Naive thymus-derived CD4-positive, alpha-beta T cell (primary cell): ENCODE measurements around the gene CAMTA1. TPM values are rescaled to one million over a fixed set of nuclear protein-coding genes. Genes with fewer than 3 reads are reported as not detected.

Experiments
- ATAC-seq: fragments of 150-1000 bp; cut with Tn5 transposase; 2 replicates; pipeline ENCODE4 v1.10.0; 2021; ENCODE audit warnings: mild to moderate bottlenecking, moderate library complexity
- CTCF ChIA-PET: fragments of 350-600 bp; sonication (Branson Sonifier 250); formaldehyde crosslinking; loops from one replicate; lab custom pipeline; 2021; ENCODE audit warnings: antibody characterized with exemption; lab: Charles Lee
- POLR2A ChIA-PET: fragments of 350-600 bp; sonication (Branson Sonifier 250); formaldehyde crosslinking; loops from one replicate; lab custom pipeline; 2021; ENCODE audit warnings: antibody characterized with exemption, inconsistent platforms; lab: Charles Lee
- DNase-seq, 9 donors: peaks; one replicate each; pipeline versions ENCODE4 v3.0.0 to v3.0.0-alpha.2; 2020 to 2022; ENCODE audit warnings: mixed read lengths in 1 of 9
- H3K27ac ChIP-seq: one replicate; pipeline ENCODE4 v1.7.0; 2013; ENCODE audit warnings: mild to moderate bottlenecking, low read depth, low read length, moderate library complexity
- H3K27me3 ChIP-seq, 2 donors: one replicate each; pipeline ENCODE4 v1.7.0; 2013; ENCODE audit warnings: low read length in 2 of 2, mild to moderate bottlenecking in 2 of 2, moderate library complexity in 2 of 2; ENCODE audit not compliant: control insufficient read depth in 2 of 2, insufficient read depth in 2 of 2
- H3K36me3 ChIP-seq, 3 experiments: 1 replicate in 2 of 3; 2 replicates in 1 of 3; pipeline ENCODE4 v1.7.0; 2013; ENCODE audit warnings: low read length in 3 of 3, mild to moderate bottlenecking in 3 of 3, moderate library complexity in 1 of 3; ENCODE audit not compliant: insufficient read depth in 3 of 3, control insufficient read depth in 2 of 3
- H3K4me1 ChIP-seq, 2 donors: one replicate each; pipeline ENCODE4 v1.7.0; 2013; ENCODE audit warnings: low read length in 2 of 2, mild to moderate bottlenecking in 2 of 2, moderate library complexity in 1 of 2; ENCODE audit not compliant: control insufficient read depth in 2 of 2, insufficient read depth in 2 of 2
- H3K4me3 ChIP-seq: 2 replicates; pipeline ENCODE4 v1.7.0; 2013; ENCODE audit warnings: mild to moderate bottlenecking, low read length
- H3K9me3 ChIP-seq, 3 experiments: 1 replicate in 2 of 3; 2 replicates in 1 of 3; pipeline ENCODE4 v1.7.0; 2013; ENCODE audit warnings: low read length in 3 of 3; ENCODE audit not compliant: control insufficient read depth in 2 of 3
- H3K27ac Mint-ChIP-seq, 9 donors: one replicate each; pipeline ENCODE4 v1.8.0; 2020 to 2022; ENCODE audit warnings: mixed read lengths in 9 of 9, mild to moderate bottlenecking in 8 of 9, moderate library complexity in 5 of 9, inconsistent platforms in 2 of 9
- H3K27me3 Mint-ChIP-seq, 5 donors: one replicate each; pipeline ENCODE4 v1.8.0; 2021 to 2022; ENCODE audit warnings: mixed read lengths in 5 of 5, mild to moderate bottlenecking in 1 of 5
- H3K36me3 Mint-ChIP-seq, 5 donors: one replicate each; pipeline ENCODE4 v1.8.0; 2020 to 2022; ENCODE audit warnings: mixed read lengths in 5 of 5, mild to moderate bottlenecking in 3 of 5, inconsistent platforms in 1 of 5
- H3K4me1 Mint-ChIP-seq, 7 donors: one replicate each; pipeline ENCODE4 v1.8.0; 2020 to 2022; ENCODE audit warnings: mixed read lengths in 7 of 7, mild to moderate bottlenecking in 3 of 7, inconsistent platforms in 1 of 7
- H3K4me3 Mint-ChIP-seq, 10 donors: one replicate each; pipeline ENCODE4 v1.8.0; 2020 to 2022; ENCODE audit warnings: mild to moderate bottlenecking in 10 of 10, mixed read lengths in 10 of 10, moderate library complexity in 6 of 10, inconsistent platforms in 2 of 10
- H3K9me3 Mint-ChIP-seq, 11 donors: one replicate each; pipeline ENCODE4 v1.8.0; 2020 to 2022; ENCODE audit warnings: mixed read lengths in 11 of 11, mild to moderate bottlenecking in 4 of 11, inconsistent platforms in 1 of 11, moderate library complexity in 1 of 11
- intact Hi-C, 2 donors: fragments of 100-400 bp; cut with micrococcal nuclease; formaldehyde crosslinking; loops; one replicate each; pipeline ENCODE4 v1.15.1; 2023
- polyA plus RNA-seq, 2 donors: library from polyadenylated mRNA; unstranded; fragments of 300-500 nt; fragmentation: Illumina TruSeq; gene quantifications; one replicate each; pipeline ENCODE4 v1.2.3, GENCODE V29; 2021
- total RNA-seq, 6 experiments: library from RNA in 5 of 6; stranded (reverse) in 5 of 6; gene quantifications; 1 replicate in 5 of 6; 2 replicates in 1 of 6; pipeline ENCODE4 v1.2.3 and lab custom pipeline; 2021 to 2026

Gene CAMTA1
- total and polyA plus RNA-seq, 7 experiments from 2014 or later = 38.1 to 68.6 (median 42.6) TPM

GRCh38 chr1:7674972-7675371 is 889.7 kb downstream of the CAMTA1 start:
- no peaks in the 10 kb centered on the region for H3K27me3 ChIP-seq
- Mint-ChIP-seq H3K9me3 (no peaks in the 10 kb centered on the region), H3K27me3 (peaks cover 0 to 4% (median 0%) of the 10 kb centered on the region in 5 donors), H3K4me3 (peak overlapping the region in 1 of 10 donors; percentile 25), H3K27ac (no peak overlapping the region), H3K4me1 (peaks cover 0 to 4% (median 2%) of the 10 kb centered on the region in 7 donors), H3K36me3 (no peaks in the 10 kb centered on the region)
- ChIA-PET CTCF (no interaction called here), POLR2A (no interaction called here)
- H3K9me3 ChIP-seq = no peaks in the 10 kb centered on the region
- ATAC-seq (no peak), DNase-seq (no peak)
- no peak overlapping the region for H3K27ac ChIP-seq
- no peak overlapping the region for H3K4me3 ChIP-seq
- no peaks in the 10 kb centered on the region for H3K36me3 ChIP-seq
- intact Hi-C loops = no loop called here
- peaks cover 0 to 5% of the 10 kb centered on the region in 2 donors for H3K4me1 ChIP-seq

GRCh38 chr1:7675431-7676273 is 890.4 kb downstream of the CAMTA1 start:
- POLR2A ChIA-PET = no interaction called here
- H3K36me3 ChIP-seq = no peaks in the 10 kb centered on the region
- Mint-ChIP-seq H3K27me3 (peaks cover 0 to 4% (median 0%) of the 10 kb centered on the region in 5 donors), H3K4me3 (no peak overlapping the region), H3K9me3 (no peaks in the 10 kb centered on the region), H3K27ac (no peak overlapping the region), H3K36me3 (no peaks in the 10 kb centered on the region), H3K4me1 (no peaks in the 10 kb centered on the region)
- no peak overlapping the region for H3K4me3 ChIP-seq
- no peak for DNase-seq
- no peaks in the 10 kb centered on the region for H3K9me3 ChIP-seq
- ATAC-seq = no peak
- no peak overlapping the region for H3K27ac ChIP-seq
- intact Hi-C loops = no loop called here
- H3K4me1 ChIP-seq = peaks cover 0 to 5% of the 10 kb centered on the region in 2 donors
- CTCF ChIA-PET = interaction anchor here (1.0 kb wide), 1 partner anchor 77 kb away, joined by 3 read pairs; no protein-coding TSS in a partner anchor
- no peaks in the 10 kb centered on the region for H3K27me3 ChIP-seq

GRCh38 chr1:7676274-7676945 is 891.2 kb downstream of the CAMTA1 start:
- intact Hi-C loops = no loop called here
- no peaks in the 10 kb centered on the region for H3K27me3 ChIP-seq
- H3K4me1 ChIP-seq = peaks cover 0 to 5% of the 10 kb centered on the region in 2 donors
- H3K4me3 ChIP-seq = no peak overlapping the region
- POLR2A ChIA-PET = interaction anchor here (0.5 kb wide), 1 partner anchor 281 kb away, joined by 4 read pairs; no protein-coding TSS in a partner anchor
- H3K9me3 ChIP-seq = no peaks in the 10 kb centered on the region
- Mint-ChIP-seq H3K4me1 (peaks cover 0 to 4% (median 0%) of the 10 kb centered on the region in 7 donors), H3K27me3 (peaks cover 0 to 9% (median 0%) of the 10 kb centered on the region in 5 donors), H3K4me3 (no peak overlapping the region), H3K9me3 (no peaks in the 10 kb centered on the region), H3K27ac (no peak overlapping the region), H3K36me3 (no peaks in the 10 kb centered on the region)
- no peak overlapping the region for H3K27ac ChIP-seq
- CTCF ChIA-PET = interaction anchor here (0.6 to 1.0 kb wide), 2 partner anchors 76 to 873 kb away, joined by 3 to 4 read pairs; no protein-coding TSS in a partner anchor
- no peak for DNase-seq
- ATAC-seq = no peak
- no peaks in the 10 kb centered on the region for H3K36me3 ChIP-seq

- Histone ChIP-seq H3K36me3 (no peaks in the 10 kb centered on the region), H3K4me1 (peaks cover 0 to 5% of the 10 kb centered on the region in 2 donors), H3K27ac (no peak overlapping the region), H3K27me3 (no peaks in the 10 kb centered on the region), H3K9me3 (no peaks in the 10 kb centered on the region), H3K4me3 (no peak overlapping the region)
- Mint-ChIP-seq H3K27me3 (peaks cover 0 to 15% (median 0%) of the 10 kb centered on the region in 5 donors), H3K27ac (no peak overlapping the region), H3K4me1 (peaks cover 0 to 4% (median 0%) of the 10 kb centered on the region in 7 donors), H3K9me3 (no peaks in the 10 kb centered on the region), H3K4me3 (no peak overlapping the region), H3K36me3 (no peaks in the 10 kb centered on the region)
- intact Hi-C loops = no loop called here
- ChIA-PET POLR2A (no interaction called here), CTCF (interaction anchor here (0.6 kb wide), 1 partner anchor 873 kb away, joined by 4 read pairs; no protein-coding TSS in a partner anchor)
- no peak for DNase-seq
- no peak for ATAC-seq
Observed at GRCh38 chr1:7677111-7677510, 891.9 kb downstream of the CAMTA1 start.

- H3K27me3 ChIP-seq = no peaks in the 10 kb centered on the region
- no peak overlapping the region for H3K27ac ChIP-seq
- peak overlapping the region in 1 of 10 donors; percentile 53 for H3K4me3 Mint-ChIP-seq
- H3K36me3 Mint-ChIP-seq = no peaks in the 10 kb centered on the region
- no peaks in the 10 kb centered on the region for H3K9me3 Mint-ChIP-seq
- H3K4me3 ChIP-seq = no peak overlapping the region
- H3K27me3 Mint-ChIP-seq = peaks cover 0 to 18% (median 0%) of the 10 kb centered on the region in 5 donors
- no peak for DNase-seq
- H3K4me1 Mint-ChIP-seq = peaks cover 0 to 4% (median 0%) of the 10 kb centered on the region in 7 donors
- ChIA-PET CTCF (no interaction called here), POLR2A (no interaction called here)
- intact Hi-C loops = no loop called here
- no peak overlapping the region for H3K27ac Mint-ChIP-seq
- no peaks in the 10 kb centered on the region for H3K36me3 ChIP-seq
- ATAC-seq = no peak
- peaks cover 0 to 5% of the 10 kb centered on the region in 2 donors for H3K4me1 ChIP-seq
- H3K9me3 ChIP-seq = no peaks in the 10 kb centered on the region
Observed at GRCh38 chr1:7677815-7678214, 892.6 kb downstream of the CAMTA1 start.

- CTCF ChIA-PET = interaction anchor here (0.6 kb wide), 1 partner anchor 9 kb away, joined by 3 read pairs; no protein-coding TSS in a partner anchor
- peak overlapping the region in 8 of 10 donors; percentile 3 to 83 (median 54) for H3K4me3 Mint-ChIP-seq
- POLR2A ChIA-PET = interaction anchor here (0.6 kb wide), 1 partner anchor 73 kb away, joined by 3 read pairs; no protein-coding TSS in a partner anchor
- no peaks in the 10 kb centered on the region for H3K36me3 Mint-ChIP-seq
- Histone ChIP-seq H3K4me1 (no peaks in the 10 kb centered on the region), H3K27me3 (no peaks in the 10 kb centered on the region), H3K36me3 (no peaks in the 10 kb centered on the region), H3K4me3 (no peak overlapping the region), H3K9me3 (no peaks in the 10 kb centered on the region), H3K27ac (no peak overlapping the region)
- intact Hi-C loops = no loop called here
- peaks cover 0 to 18% (median 0%) of the 10 kb centered on the region in 5 donors for H3K27me3 Mint-ChIP-seq
- H3K27ac Mint-ChIP-seq = peak overlapping the region in 1 of 9 donors; percentile 18
- H3K9me3 Mint-ChIP-seq = no peaks in the 10 kb centered on the region
- no peak for ATAC-seq
- peaks cover 0 to 4% (median 0%) of the 10 kb centered on the region in 7 donors for H3K4me1 Mint-ChIP-seq
- DNase-seq = no peak
Observed at GRCh38 chr1:7678491-7679158, 893.4 kb downstream of the CAMTA1 start.
